ENCODE results near the gene FZD8.
"Not testable (repeated sequence)": the region's sequence is repeated elsewhere in the genome, so short reads cannot be mapped to it uniquely, and the experiment has no call there.

Gene FZD8, protein sequence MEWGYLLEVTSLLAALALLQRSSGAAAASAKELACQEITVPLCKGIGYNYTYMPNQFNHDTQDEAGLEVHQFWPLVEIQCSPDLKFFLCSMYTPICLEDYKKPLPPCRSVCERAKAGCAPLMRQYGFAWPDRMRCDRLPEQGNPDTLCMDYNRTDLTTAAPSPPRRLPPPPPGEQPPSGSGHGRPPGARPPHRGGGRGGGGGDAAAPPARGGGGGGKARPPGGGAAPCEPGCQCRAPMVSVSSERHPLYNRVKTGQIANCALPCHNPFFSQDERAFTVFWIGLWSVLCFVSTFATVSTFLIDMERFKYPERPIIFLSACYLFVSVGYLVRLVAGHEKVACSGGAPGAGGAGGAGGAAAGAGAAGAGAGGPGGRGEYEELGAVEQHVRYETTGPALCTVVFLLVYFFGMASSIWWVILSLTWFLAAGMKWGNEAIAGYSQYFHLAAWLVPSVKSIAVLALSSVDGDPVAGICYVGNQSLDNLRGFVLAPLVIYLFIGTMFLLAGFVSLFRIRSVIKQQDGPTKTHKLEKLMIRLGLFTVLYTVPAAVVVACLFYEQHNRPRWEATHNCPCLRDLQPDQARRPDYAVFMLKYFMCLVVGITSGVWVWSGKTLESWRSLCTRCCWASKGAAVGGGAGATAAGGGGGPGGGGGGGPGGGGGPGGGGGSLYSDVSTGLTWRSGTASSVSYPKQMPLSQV

DNA sequence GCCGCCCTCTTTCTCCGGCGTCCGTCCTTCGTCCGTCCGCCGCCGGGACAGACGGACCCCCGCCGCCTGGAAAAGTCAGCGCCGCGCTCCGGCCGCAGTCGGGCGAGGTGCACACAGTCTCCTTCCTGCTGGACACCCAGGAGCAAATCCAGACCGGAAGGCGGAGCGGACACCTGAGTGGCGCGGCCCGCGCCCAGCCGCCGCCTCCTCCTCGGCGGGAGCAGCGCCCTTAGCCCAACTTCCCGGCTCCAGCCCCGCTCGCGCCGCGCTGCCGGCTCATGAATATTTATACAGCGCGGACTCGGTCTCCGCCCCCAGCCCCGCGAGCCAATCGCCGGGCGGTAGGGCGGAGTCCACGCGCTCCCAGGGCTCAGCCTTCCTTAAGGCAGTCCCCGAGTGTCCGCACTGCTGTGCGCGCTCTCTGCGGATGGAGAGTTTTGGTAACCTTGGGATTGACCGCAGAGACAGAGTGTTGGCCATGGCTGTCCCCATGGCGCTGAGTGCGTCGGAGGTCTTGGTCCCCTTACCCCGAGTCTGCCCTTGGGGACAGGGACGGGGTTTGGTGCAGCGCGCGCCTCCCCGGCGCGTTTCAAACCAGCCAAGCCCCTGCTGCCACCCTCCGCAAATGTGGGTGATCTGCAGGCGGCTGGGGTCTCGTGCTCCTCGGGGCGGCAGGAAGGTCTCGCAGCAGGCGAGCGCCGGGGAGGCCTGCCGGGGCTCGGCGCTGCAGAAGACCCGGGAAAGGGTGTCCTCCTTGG lies at the start of gene FZD8:
Gene FZD8, minus strand, starts transcription at position 262 of the 758 bp plus-strand sequence. CDS start 867 bp downstream, outside the sequence.
- peak; percentile 73 for DNase-seq

DNA sequence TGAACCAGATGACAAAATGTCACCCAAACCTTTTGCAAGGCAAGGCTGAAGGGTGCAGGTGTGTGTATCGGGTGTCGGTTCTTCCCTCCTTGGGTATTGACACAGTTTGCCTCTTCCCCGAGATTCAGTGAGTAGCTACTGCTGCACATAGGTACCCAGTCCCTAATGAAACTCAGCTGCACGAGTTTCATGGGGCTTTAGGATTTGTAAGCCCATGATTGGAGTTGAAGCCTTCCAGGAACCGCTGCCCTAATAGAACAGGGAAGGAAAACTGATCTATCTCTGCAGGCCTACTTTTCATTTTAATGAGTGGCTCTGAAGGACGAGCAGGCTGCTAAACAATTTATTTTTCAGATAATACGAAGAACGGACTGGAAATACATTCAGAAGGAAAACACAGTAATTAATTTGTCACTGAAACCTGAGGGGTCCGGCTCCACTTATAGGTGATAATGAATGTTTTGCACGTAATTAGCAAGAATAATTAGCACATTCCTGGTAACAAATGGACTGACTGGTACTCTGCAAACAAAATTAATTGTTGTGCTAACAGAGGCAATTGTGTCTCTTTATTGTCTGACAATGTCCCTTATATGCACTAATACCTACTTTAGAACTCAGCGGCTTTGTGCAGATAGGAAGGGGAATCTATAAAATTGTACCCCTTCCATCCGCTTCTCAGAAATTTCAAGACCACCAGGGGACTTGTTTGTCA lies 49.6 kb upstream of the FZD8 start:
- DNase-seq, result no peak

DNA sequence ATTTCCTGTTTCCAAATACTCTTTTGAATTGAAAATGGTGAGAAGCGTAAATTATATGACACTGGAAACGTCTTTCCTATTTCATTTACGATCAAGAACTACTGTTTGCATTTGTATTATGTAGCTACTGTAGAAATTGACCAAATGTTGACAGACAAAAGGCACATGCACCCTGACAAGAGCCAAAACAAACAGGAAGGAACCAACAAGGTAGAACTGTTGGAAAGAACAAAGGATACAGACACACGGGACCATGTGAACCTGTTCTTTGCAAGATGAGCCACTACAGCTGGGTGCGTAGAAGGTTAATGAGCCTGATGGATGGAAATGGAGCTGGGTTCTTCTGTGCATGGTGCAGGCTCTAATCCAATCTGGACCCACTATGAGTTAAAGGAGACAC lies 48.4 kb upstream of the FZD8 start:
- DNase-seq, result peak; percentile 86

DNA sequence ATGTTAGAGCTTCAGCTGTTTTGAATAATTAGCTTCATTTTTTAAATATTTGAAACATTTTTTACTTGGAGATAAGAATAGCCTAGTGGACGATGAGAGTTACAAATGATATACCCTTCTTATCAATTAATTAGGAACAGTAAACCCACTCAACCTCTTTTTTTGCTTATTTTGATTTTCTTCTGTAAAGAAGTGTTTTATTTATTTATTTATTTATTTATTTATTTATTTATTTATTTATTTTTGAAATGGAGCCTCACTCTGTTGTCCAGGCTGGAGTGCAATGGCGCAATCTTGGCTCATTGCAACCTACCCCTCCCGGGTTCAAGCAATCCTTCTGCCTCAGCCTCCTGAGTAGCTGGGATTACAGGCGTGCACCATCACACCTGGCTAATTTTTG lies 43.8 kb upstream of the FZD8 start:
- DNase-seq, result not testable (repeated sequence)

DNA sequence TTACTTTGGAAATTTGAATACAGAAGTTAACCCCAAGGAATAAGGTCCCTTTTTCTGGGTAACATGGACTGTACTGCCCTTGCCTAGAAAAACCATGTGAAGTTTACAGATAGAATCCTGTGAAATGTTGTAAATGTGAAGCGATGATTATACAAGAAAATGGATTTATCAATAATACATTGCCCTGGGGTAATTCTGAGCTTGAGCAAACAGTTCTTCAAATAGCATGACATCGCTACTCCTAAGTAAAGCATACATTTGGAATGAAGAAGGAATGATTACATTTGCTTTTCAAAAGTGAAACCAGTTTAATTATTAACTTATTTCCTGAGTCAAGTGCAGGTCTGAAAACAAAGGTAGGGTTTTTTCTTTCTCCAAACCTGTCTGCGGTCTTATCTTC lies 43.3 kb upstream of the FZD8 start:
- no peak for DNase-seq

DNA sequence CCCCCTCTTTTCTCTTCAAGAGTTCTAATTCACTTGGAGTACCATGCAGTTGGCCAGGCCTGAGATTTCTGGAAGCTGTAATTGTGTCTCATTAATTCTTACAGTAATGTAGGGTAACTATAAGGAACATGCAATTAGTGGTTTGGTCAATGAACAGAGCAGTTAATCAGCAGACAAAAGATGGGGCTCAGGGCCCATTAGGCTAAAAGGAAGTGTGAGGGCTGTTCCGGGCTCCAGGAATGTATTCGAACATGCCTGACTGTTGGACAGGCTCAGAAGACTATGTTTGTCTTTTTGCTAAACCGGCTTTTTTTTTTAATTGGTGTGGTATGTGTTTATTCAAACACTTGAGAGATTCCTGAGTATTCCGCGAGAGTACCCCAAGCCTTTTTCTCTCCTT lies 42.5 kb upstream of the FZD8 start:
- DNase-seq, result no peak

DNA sequence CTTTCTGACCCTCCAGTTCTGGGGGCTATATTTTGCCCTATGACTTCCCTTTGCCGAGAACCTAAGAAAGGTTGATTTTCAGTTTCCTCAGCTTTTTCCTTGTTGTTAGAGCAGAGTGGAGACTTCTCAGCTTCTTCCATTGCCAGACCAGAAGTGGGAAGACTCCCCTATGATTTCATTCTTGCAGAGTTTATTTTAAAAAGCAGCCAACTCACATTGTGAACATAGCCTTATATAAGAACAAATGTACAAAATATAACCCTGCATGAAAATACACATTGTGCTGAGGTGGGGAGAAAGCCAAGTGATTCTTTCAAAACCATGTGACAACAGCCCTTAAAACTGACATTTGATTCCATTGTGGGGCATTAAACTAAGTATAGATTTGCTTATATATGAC lies 33.8 kb upstream of the FZD8 start:
- no peak for DNase-seq

DNA sequence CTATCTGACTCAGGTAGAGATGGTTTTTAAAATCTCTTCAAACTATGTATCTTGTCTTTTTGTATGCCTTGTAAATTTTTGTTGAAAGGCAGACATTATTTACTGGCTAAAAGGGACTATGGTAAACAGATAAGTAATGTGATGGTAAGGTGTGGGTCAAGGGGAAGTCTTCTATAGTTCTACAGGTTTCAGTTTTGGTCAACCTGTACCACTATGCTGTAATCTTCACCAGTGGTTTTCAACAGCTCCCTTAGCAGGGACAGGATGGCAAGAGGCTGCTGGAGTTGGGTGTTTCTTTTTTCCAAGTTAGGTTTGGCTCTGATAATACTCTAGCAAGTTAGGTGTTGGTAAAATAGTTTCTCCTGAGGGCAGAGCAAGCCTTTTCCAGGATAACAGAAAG lies 32.7 kb upstream of the FZD8 start:
- no peak for DNase-seq

DNA sequence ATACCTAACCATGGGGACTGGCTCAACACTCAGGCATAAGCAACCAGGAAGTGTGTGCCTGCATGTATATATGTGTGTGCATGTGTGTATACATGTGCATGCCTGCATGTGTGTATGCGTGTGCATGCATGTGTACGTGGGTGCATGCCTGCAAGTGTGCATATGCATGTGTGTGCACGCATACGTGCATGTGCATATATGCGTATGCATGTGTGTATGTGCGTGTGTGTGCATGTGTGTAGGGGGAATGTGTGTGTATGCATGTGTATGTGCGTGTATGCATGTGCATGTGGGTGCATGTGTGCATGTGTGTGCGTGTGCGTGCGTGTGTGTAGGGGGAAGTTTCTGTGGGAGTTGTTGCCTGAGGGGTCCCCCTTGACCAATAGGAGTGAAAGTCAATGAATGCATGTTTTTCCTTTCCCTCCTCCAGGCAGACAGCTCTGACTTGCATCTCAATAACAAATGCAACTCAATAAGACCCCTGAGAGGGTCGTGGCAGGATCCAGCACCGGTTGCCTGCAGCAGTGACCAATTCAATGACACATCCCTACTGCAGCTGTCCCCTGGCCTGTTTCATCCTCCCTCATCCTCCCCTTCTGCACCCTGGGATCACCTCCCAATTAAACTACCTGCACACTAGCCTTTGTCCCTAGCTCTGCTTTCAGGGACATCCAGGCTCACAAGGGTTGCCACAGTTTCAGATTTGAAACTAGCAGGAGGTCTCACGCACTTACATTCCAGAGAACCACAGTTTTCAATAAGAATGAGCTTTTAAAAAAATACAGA lies 27.0 kb upstream of the FZD8 start:
- no peak for DNase-seq

DNA sequence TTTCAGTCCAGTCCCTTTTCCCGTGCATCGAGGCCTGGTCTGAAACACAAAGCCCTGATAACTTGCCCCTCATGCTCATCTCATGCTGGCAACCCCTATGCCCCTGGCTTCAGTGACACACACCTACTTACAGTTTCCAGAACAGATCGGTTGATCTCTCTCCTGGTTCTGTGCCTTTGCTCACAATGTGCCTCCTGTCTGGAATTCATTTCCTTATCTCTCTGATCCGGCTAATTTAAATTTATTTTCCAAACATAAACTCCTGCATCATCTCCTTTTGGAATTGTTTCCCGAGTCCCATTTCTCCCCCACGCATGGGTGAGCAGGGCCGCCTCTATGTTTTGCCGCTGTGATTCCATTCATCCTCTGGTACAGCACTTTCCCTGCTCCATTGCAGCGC lies 25.9 kb upstream of the FZD8 start:
- no peak for DNase-seq

DNA sequence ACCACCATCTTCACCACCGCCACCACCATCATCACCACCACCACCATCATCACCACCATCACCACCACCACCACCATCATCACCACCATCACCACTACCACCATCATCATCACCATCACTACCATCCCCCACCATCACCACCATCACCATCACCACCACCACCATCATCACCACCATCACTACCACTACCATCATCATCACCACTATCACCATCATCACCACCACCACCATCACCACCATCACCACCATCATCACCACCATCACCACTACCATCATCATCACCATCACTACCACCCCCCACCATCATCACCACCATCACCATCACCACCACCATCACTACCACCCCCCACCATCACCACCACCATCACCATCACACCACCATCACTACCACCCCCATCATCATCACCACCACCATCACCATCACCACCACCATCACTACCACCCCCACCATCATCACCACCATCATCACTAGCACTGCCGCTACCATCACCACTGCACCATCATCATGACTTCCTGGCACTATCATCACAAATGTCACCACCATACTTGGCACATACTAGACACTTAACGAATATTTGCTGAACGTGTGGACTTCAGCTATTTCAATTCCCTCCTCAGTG lies 25.3 kb upstream of the FZD8 start:
- DNase-seq, result no peak

DNA sequence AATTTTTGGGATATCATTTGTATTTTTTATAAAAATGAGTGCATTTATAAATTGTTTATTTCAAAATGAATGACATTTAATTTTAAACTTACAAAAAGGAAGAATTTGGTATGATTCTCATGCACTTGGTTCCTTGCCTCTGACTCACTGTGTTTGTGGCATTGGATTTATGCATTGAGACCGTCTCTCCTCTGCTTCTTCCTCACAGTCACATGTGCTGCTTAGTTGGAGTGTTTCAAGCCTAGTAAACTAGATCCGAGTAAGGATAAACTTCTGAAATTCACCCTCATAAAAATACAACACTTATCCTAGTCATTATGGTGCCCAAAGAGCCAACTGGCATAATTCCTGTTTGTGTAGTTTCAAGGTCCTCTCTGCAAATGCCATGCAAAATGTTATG lies 19.1 kb upstream of the FZD8 start:
- no peak for DNase-seq

DNA sequence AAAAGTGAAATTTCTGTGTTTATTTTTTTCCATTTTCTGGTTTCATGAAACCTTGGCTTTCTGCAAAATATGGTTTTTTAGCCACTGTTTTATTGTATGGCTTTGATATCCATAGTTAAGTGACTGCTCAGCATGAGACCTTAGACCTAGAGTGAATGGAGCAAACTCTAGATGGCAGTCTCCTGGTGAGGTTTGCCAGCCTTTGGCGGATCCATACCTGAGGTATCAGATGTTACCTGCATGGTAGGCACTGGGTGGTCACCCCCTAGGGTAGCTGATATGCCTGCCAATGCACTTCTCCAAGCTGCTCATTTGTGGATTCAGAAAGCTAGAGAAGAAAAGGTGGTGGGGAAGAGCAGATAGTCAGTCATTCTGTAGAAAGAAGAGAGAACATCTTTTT lies 17.4 kb upstream of the FZD8 start:
- no peak for DNase-seq

DNA sequence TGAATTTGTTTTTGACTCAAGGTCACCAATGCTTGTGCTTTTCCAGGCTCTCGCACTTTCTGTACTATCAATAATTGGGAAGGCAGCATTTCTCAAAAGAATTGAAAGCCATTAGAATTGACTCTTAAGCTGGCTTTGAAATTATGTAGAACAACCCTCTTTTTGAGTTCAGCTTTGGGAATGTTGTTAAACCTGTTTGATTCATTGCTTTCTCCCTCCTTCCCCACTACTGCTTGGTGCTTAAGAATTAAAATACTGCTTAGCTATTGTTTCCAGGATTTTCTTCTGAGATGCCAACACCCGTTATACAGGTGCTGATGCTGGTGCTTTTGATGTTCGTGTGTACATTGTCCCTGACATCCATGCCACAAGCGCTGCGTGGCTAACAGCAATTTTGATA lies 15.5 kb upstream of the FZD8 start:
- DNase-seq, result no peak

DNA sequence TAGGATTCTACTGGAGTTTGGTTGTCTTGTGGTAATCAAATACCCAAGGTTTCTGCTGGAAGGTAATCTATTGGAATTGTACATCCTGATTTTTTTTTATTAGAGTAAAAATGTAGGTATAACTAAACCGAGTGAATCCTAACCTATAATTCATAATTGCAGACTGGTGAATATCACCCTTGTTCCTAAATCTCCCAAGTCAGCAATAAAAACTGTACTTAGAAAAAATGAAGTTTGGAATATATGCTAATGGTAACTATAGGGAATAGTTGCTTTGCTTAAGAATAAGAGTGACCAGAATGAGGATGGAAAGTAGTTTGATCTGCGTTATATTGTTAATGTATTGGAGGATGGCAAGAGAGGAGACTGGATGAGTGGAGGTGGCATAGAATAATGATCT lies 10.7 kb upstream of the FZD8 start:
- DNase-seq, result no peak

DNA sequence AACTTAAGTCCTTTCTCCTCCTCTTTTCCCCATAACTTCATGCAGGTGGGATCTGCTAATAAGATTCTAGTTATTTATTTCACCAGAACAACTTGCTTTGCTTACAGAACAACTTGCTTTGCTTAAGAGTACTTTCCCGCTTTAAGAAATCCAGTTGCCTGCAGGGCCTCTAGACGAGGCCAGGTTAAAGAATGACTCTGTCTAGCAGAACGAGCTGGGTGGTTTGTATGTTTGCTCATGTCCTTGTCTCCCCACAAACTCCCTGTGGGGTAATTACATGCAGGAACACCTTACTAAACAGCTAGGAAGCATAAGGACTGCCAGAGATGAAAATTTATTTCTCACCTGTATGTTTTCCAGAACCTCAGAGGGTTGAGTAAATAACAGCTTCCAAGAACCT lies 8.8 kb upstream of the FZD8 start:
- no peak for DNase-seq

DNA sequence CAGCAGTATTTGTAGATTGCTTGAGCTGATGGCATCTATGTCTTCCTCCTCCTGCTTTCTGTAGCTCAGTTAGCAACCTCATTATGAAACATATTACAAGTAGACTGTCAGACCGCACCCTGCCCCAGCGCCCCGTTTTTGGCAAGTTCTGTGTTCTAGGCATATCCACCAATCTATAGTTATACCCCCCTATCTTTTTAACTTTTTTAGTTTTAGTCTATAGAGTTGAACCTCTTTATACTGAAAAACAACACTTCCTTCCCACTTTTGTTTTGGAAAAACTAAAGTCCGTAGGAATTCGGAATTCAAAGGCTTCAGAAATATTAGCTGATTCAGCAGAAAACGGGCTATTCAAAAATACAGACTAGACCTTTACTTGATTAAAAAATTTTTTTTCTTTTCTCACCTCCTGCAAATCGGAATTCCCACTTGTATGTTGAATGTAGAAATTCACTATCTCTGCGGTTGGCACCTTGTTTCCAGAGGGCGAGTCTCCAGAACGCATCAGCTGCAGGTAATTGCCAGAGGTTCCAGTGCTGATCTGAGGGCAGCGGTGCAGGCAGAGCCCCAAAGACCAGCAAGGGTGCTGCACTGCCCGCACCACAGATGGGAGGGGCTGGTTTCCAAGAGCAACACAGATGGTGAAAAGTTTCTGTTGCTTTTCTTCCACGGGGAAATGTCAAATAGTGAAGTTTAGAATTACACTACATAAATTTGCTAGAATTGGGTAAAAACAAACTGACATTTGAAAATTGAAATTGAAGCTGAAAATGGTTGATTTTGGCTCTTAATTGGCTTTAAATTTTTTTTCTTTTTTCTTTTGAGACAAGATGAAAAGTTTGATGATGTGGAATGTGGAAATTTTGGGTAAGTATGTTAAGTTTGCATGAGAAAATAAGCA lies 2.2 kb upstream of the FZD8 start:
- DNase-seq, result no peak

DNA sequence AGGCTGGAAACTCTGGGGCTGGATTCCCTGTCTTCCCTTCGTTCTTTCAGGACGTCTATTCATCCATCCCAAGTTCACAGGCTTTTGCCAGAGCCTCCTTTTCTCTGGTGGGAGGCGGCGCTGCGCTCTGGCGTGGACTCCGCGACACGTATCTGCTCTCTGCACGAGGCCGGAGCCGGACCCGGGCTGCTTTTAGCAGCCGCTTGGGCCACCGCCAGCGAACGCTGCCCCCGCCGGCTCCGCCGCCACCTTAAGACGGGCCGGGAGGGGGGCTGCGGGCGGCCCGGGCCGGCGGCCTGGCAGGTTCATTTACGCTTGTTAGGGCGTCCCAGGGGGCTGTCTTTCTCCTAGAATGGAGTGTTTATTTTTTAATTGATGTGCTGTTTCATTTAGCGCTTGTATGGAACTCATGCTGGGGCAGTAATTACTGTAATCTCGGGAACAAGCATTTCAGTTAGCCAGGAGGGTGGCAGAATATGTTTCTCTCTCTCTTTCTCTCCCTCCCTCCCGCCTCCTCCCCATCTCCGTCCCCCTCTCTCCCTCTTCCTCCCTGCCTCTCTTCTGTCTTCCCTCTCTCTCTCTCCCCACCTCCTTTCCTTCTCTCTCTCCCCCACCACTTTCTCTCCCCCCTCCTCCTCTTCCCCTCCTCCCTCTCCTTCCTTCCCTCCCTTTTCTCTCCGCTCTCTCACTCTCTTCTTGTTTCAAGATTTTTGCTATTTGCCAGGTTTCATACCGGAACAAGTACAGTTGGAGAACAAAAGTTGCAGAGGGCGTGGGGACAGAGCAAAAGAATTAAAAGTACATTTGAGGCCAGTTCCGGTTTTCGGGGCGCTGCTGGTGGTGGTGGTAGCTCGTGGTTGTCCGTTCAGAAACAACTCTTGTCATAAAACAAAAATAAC lies 1.3 kb upstream of the FZD8 start:
- no peak for DNase-seq

DNA sequence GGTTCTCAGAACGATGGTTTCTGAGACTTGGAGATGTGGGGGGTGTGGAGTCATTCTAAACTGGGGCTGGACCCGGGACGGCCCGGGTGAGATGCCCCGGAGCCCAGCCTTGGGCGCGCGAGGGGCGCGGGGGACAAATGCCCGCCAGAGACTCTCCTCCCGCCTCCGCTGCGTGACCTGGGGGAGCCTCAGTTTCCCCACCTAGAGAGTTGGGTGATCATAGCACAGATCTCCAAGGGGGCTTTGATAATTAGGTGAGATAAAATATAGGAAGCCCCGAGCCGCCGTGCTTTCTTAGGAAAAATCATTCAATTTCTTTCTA lies 658 bp upstream of the FZD8 start:
- DNase-seq, result no peak

DNA sequence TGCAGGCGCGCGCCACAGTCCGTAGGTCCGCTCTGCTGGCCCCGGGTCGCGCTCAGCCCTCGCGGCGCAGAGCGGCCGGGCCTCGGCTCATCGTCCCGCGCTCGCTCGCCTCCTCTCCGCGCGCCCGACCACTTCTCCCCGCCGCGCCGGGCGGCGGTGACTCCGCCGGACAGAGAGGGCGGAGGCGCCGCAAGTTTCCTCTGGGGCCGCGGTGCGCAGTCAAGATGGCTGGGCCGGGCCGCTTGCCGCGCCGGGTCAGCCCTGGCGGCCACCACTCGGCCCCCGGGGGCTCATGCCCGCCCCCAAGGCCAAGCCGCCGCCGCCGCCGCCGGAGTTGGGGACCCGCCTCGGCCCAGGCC lies 441 bp downstream of the FZD8 start:
- no peak for DNase-seq

Data from NCI-H2029 (cell line).